ENCODE data around the gene PEX16. TPM values are rescaled to one million over a fixed set of nuclear protein-coding genes. Genes with fewer than 3 reads are reported as not detected.

The PEX16 gene
- polyA plus RNA-seq, 6 donors from 2014 or later = 47.4 to 64.4 (median 60.4) TPM

DNA sequence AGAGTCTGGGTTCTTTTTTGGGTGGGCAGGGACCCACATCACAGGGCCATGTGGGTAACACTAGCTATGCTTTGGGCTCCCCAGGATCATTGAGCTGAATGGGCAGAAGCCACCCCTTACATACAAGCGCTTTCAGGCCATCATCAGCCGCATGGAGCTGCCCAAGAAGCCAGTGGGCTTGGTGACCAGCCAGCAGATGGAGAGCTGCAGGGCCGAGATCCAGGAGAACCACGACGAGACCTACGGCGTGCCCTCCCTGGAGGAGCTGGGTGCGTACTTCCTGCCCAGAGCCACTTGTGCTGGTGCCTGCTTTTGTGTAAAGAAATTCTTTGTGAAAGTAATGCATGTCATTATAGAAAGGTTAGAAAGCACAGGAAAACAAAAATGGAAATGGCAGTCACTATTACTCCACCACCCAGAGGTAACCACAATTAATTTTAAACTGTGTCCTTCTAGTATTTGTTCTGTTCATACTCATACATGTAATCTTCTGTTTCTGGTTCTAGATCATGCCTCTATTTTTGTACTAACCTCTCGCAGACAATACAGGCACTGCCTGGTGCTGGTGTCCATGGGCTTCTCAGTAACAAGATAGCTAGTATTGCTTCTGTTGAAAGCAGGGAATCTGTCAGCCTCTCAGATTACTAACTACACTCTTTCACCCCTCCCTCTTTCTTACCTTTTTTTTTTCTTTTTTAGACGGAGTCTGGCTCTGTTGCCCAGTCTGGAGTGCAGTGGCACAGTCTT, 56.7 kb downstream of the PEX16 start:
- DNase-seq (no peak), ATAC-seq (ENCODE audit: low read depth in 2 of 2) (no peak)
- H3K27me3 Mint-ChIP-seq = no peaks in the 10 kb centered on the region
- H3K4me1 Mint-ChIP-seq = peaks cover 0 to 8% (median 0%) of the 10 kb centered on the region in 3 donors
- H3K27ac Mint-ChIP-seq = peak overlapping the region in 2 of 6 donors; percentile 39 to 47
- H3K36me3 Mint-ChIP-seq = peaks cover 26 to 40% of the 10 kb centered on the region in 2 donors
- H3K9me3 Mint-ChIP-seq = no peaks in the 10 kb centered on the region
- no peak overlapping the region for H3K4me3 Mint-ChIP-seq

DNA sequence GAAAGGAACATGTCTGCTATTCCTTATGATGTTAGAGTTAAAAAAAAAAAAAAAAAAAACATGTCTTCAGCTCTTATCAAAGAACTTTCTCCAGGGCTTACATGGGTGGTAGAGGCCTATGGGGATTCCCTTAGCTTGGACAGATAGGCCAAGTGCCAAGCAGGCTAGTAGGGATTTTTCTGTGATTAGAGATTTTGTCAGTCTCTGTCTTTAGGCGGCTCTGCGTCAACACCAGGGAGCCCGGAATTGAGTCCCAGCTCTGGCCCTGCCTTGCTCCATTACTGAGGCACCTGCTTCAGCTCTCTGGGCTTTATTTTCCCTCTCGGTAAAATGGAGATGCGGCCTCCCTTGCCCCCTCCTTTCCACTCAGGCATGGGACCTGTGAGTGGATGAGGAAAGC, 57.3 kb downstream of the PEX16 start:
- H3K36me3 Mint-ChIP-seq = peaks cover 20 to 46% of the 10 kb centered on the region in 2 donors

More for the DNA sequence above, 57.3 kb downstream of the PEX16 start:
- Mint-ChIP-seq H3K27ac (no peak overlapping the region), H3K27me3 (no peaks in the 10 kb centered on the region), H3K9me3 (no peaks in the 10 kb centered on the region), H3K4me1 (peaks cover 0 to 8% (median 0%) of the 10 kb centered on the region in 3 donors), H3K4me3 (no peak overlapping the region)
- DNase-seq (no peak), ATAC-seq (ENCODE audit: low read depth in 2 of 2) (no peak)

Other genes starting within 250 kb of the PEX16 start
- gene SLC35C1, start 112.7 kb downstream of the PEX16 start, polyA plus RNA-seq (ENCODE audit: low read depth in 6 of 6) = 1 to 10 TPM; 3.3 to 7.6 (median 5.7) TPM
- 10 to 100 TPM in 5 of 6 donors, 1 to 10 TPM in 1; 10.0 to 34.2 (median 26.7) TPM for gene CRY2, start 70.4 kb downstream of the PEX16 start, polyA plus RNA-seq (ENCODE audit: low read depth in 6 of 6)
- under 1 TPM in 5 of 6 donors, not detected in 1; 0.12 to 0.35 (median 0.20) TPM for gene MAPK8IP1, start 32.2 kb downstream of the PEX16 start, polyA plus RNA-seq (ENCODE audit: low read depth in 6 of 6)
- gene FREY1, start 10.6 kb downstream of the PEX16 start, polyA plus RNA-seq (ENCODE audit: low read depth in 6 of 6) = not detected
- gene LARGE2, start 4.8 kb upstream of the PEX16 start, polyA plus RNA-seq (ENCODE audit: low read depth in 6 of 6) = 10 to 100 TPM; 30.6 to 84.4 (median 37.4) TPM
- 10 to 100 TPM in 5 of 6 donors, under 1 TPM in 1; 0.28 to 19.0 (median 12.3) TPM for gene PHF21A, start 203.6 kb upstream of the PEX16 start, polyA plus RNA-seq (ENCODE audit: low read depth in 6 of 6)